Ascending aorta (tissue), 2 donors: ENCODE results near the gene FYTTD1. TPM values are rescaled to one million over a fixed set of nuclear protein-coding genes. Genes with fewer than 3 reads are reported as not detected.
A peak's percentile ranks its signal among the peaks of the same experiment; 100 is the strongest.

Source experiments
- DNase-seq, 2 donors: peaks; one replicate each; pipeline ENCODE4 v3.0.0-alpha.2; 2019; ENCODE audit warnings: low spot score in 2 of 2
- H3K27ac ChIP-seq, 2 donors: fragments of 200-600 bp; sonication (generic); one replicate each; pipeline ENCODE4 v1.5.1; 2016 to 2017; ENCODE audit warnings: mild to moderate bottlenecking in 1 of 2
- H3K27me3 ChIP-seq: fragments of 200-600 bp; sonication (generic); one replicate; pipeline ENCODE4 v1.5.1; 2017
- H3K36me3 ChIP-seq, 2 donors: fragments of 200-600 bp; sonication (generic); one replicate each; pipeline ENCODE4 v1.5.1; 2016
- H3K4me1 ChIP-seq, 2 donors: fragments of 200-600 bp; sonication (generic); one replicate each; pipeline ENCODE4 v1.5.1; 2016 to 2017; ENCODE audit warnings: mild to moderate bottlenecking in 1 of 2
- H3K4me3 ChIP-seq, 2 donors: fragments of 200-600 bp; sonication (generic); one replicate each; pipeline ENCODE4 v1.5.1; 2016 to 2017; ENCODE audit warnings: mild to moderate bottlenecking in 1 of 2
- H3K9me3 ChIP-seq, 2 donors: fragments of 200-600 bp; sonication (generic); one replicate each; pipeline ENCODE4 v1.5.1; 2016
- intact Hi-C: fragments of 100-400 bp; cut with DNase I; formaldehyde crosslinking; loops from one replicate; pipeline ENCODE4 v1.15.1; 2023
- total RNA-seq: library from RNA; depleted of rRNA; stranded (reverse); fragments of >200 nt; gene quantifications from one replicate; pipeline ENCODE4 v1.1.0, GENCODE V29; 2016
- TF ChIP-seq, protein P1 (sequence below), 3 experiments: fragments of 200-600 bp in 2 of 3; fragments of 450-650 bp in 1 of 3; sonication (generic) in 2 of 3; IDR thresholded peaks; one replicate each; pipeline ENCODE4 v1.5.1; 2016 to 2019; ENCODE audit warnings: antibody characterized with exemption in 3 of 3, mild to moderate bottlenecking in 1 of 3, moderate library complexity in 1 of 3

The FYTTD1 gene
- total RNA-seq, 1 donor from 2014 or later = 14.0 TPM

- TF ChIP-seq, protein P1, sequence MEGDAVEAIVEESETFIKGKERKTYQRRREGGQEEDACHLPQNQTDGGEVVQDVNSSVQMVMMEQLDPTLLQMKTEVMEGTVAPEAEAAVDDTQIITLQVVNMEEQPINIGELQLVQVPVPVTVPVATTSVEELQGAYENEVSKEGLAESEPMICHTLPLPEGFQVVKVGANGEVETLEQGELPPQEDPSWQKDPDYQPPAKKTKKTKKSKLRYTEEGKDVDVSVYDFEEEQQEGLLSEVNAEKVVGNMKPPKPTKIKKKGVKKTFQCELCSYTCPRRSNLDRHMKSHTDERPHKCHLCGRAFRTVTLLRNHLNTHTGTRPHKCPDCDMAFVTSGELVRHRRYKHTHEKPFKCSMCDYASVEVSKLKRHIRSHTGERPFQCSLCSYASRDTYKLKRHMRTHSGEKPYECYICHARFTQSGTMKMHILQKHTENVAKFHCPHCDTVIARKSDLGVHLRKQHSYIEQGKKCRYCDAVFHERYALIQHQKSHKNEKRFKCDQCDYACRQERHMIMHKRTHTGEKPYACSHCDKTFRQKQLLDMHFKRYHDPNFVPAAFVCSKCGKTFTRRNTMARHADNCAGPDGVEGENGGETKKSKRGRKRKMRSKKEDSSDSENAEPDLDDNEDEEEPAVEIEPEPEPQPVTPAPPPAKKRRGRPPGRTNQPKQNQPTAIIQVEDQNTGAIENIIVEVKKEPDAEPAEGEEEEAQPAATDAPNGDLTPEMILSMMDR (IDR thresholded peaks at IDR 0.05) = no peak
- no peak for DNase-seq
- Histone ChIP-seq H3K4me3 (no peak overlapping the region), H3K36me3 (no peaks in the 10 kb centered on the region), H3K9me3 (no peaks in the 10 kb centered on the region), H3K27ac (peak overlapping the region in 1 of 2 donors; percentile 71), H3K4me1 (peaks cover 6 to 33% of the 10 kb centered on the region in 2 donors), H3K27me3 (no peaks in the 10 kb centered on the region)
- intact Hi-C loops = no loop called here
Measured at GRCh38 chr3:197810901-197811300, 61.2 kb downstream of the FYTTD1 start.

DNA sequence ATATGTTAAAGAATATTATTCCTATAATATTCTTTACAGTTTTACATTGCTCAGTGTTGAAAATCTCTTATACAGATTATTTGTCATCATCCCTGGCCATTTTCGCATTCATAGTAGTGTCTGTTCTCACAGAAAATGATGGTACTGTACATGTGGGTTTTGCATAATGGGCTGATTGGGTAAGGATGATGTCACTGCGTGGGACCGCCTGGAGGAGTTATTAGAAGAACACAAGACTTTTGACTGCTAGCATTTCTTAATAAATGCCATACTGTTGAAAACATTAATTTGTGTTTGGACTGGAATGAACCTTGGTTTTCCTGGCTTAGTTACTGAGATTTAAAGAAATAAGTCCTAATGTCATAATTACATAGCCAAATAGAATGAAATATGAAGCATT lies 61.7 kb downstream of the FYTTD1 start:
- TF ChIP-seq, protein P1 (IDR thresholded peaks at IDR 0.05) = no peak
- Histone ChIP-seq H3K4me1 (peaks cover 6 to 33% of the 10 kb centered on the region in 2 donors), H3K36me3 (no peaks in the 10 kb centered on the region), H3K4me3 (no peak overlapping the region), H3K9me3 (no peaks in the 10 kb centered on the region), H3K27me3 (no peaks in the 10 kb centered on the region), H3K27ac (peak overlapping the region in 1 of 2 donors; percentile 71)
- intact Hi-C loops = no loop called here
- DNase-seq = peak in 1 of 2 donors; percentile 87

GRCh38 chr3:197814372-197814771 lies 64.7 kb downstream of the FYTTD1 start:
- no peaks in the 10 kb centered on the region for H3K36me3 ChIP-seq
- DNase-seq = no peak
- peaks cover 0 to 20% of the 10 kb centered on the region in 2 donors for H3K4me1 ChIP-seq
- H3K9me3 ChIP-seq = no peaks in the 10 kb centered on the region
- TF ChIP-seq, protein P1 (IDR thresholded peaks at IDR 0.05) = no peak
- intact Hi-C loops = no loop called here
- no peak overlapping the region for H3K27ac ChIP-seq
- no peaks in the 10 kb centered on the region for H3K27me3 ChIP-seq
- H3K4me3 ChIP-seq = no peak overlapping the region

DNA sequence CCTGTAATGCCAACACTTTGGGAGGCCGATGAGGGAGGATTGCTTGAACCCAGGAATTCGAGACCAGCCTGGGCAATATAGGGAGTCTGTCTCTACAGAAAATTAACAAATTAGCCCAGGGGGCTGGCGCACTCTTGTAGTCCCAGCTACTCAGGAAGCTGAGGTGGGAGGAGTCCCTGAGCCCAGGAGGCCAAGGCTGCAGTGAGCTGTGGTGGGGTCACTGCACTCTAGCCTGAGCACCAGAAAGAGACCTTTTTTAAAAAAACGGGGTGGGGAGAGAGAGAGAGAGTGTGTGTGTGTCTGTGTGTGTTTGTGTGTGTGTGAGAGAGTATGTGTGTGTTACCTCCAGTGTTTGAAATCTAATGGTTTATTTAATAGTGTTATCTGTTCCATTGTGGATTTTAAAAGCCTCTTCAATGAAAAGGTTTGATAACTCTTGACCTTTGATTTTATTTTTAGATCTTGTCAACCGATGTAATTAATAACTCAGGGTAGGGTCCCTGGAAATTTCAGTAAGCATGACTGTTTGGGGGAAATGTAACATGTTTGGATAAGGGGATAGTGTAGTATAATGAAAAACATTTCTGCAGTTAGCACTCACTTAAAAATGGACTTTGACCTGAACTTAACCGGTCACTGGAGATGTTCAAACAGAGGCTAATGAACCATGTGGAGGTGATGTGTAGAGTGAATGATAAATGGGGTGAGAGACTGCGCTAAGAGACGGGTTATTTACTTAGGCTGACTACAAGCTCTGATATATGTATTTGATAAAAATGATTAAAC lies 71.1 kb downstream of the FYTTD1 start:
- H3K4me3 ChIP-seq = no peak overlapping the region
- H3K9me3 ChIP-seq = no peaks in the 10 kb centered on the region
- H3K4me1 ChIP-seq = peaks cover 0 to 2% of the 10 kb centered on the region in 2 donors
- H3K36me3 ChIP-seq = peaks cover 4 to 16% of the 10 kb centered on the region in 2 donors
- intact Hi-C loops = loop anchor here (5.0 kb wide), 1 partner anchor 33 kb away; no protein-coding TSS in a partner anchor
- no peaks in the 10 kb centered on the region for H3K27me3 ChIP-seq
- no peak for DNase-seq
- no peak overlapping the region for H3K27ac ChIP-seq
- TF ChIP-seq, protein P1 (IDR thresholded peaks at IDR 0.05) = no peak

- H3K4me1 ChIP-seq = no peaks in the 10 kb centered on the region
- peaks cover 42 to 71% of the 10 kb centered on the region in 2 donors for H3K36me3 ChIP-seq
- no peak overlapping the region for H3K27ac ChIP-seq
- DNase-seq = no peak
- TF ChIP-seq, protein P1 (IDR thresholded peaks at IDR 0.05) = no peak
- no peaks in the 10 kb centered on the region for H3K27me3 ChIP-seq
- intact Hi-C loops = no loop called here
- no peak overlapping the region for H3K4me3 ChIP-seq
- H3K9me3 ChIP-seq = no peaks in the 10 kb centered on the region
Measured at GRCh38 chr3:197829397-197830045, 79.8 kb downstream of the FYTTD1 start.
